GM23338 (cell line): ENCODE data around the gene WWOX. TPM values are rescaled to one million over a fixed set of nuclear protein-coding genes. Genes with fewer than 3 reads are reported as not detected.

Experiments used
- ATAC-seq: fragments of 200-7000 bp; cut with Tn5 transposase; 3 replicates; pipeline ENCODE4 v1.9.1; 2020
- DNase-seq: peaks from one replicate; pipeline ENCODE4 v3.0.0-alpha.2; 2015; ENCODE audit warnings: low spot score
- H2AFZ ChIP-seq: fragments of 200-600 bp; sonication (generic); 2 replicates; pipeline ENCODE4 v1.8.0; 2016; ENCODE audit warnings: antibody characterized with exemption, mild to moderate bottlenecking, moderate library complexity
- H3F3A ChIP-seq: fragments of 200-600 bp; sonication (generic); replicated peaks from 2 replicates; pipeline ENCODE4 v1.8.0; 2017; ENCODE audit warnings: antibody characterized with exemption, mixed run types, low read depth
- H3K27ac ChIP-seq: fragments of 200-600 bp; sonication (generic); 2 replicates; pipeline ENCODE4 v1.6.1; 2016; ENCODE audit warnings: low read depth
- H3K27me3 ChIP-seq: fragments of 200-600 bp; sonication (generic); 2 replicates; pipeline ENCODE4 v1.8.0; 2016; ENCODE audit warnings: mild to moderate bottlenecking, mixed run types, moderate library complexity; ENCODE audit not compliant: insufficient read depth
- H3K36me3 ChIP-seq: fragments of 200-600 bp; sonication (generic); 2 replicates; pipeline ENCODE4 v1.8.0; 2016; ENCODE audit warnings: mild to moderate bottlenecking; ENCODE audit not compliant: insufficient read depth
- H3K4me1 ChIP-seq: fragments of 200-600 bp; sonication (generic); 2 replicates; pipeline ENCODE4 v1.8.0; 2016; ENCODE audit warnings: mild to moderate bottlenecking, moderate library complexity; ENCODE audit not compliant: insufficient read depth
- H3K4me2 ChIP-seq: fragments of 200-600 bp; sonication (generic); 2 replicates; pipeline ENCODE4 v1.7.1; 2017; ENCODE audit warnings: mixed run types
- H3K4me3 ChIP-seq: fragments of 200-600 bp; sonication (generic); 2 replicates; pipeline ENCODE4 v1.6.1; 2016; ENCODE audit warnings: mixed run types
- H3K79me2 ChIP-seq: fragments of 200-600 bp; sonication (generic); replicated peaks from 2 replicates; pipeline ENCODE4 v1.8.0; 2017; ENCODE audit warnings: mild to moderate bottlenecking; ENCODE audit not compliant: insufficient read depth
- H3K9me2 ChIP-seq: fragments of 200-600 bp; sonication (generic); 2 replicates; pipeline ENCODE4 v1.8.0; 2017; ENCODE audit not compliant: insufficient read depth
- H4K20me1 ChIP-seq: fragments of 200-600 bp; sonication (generic); replicated peaks from 2 replicates; pipeline ENCODE4 v1.8.0; 2017; ENCODE audit warnings: mild to moderate bottlenecking; ENCODE audit not compliant: insufficient read depth
- H3K27ac Mint-ChIP-seq: 2 replicates; pipeline ENCODE4 v1.8.0; 2020; ENCODE audit warnings: inconsistent platforms, mild to moderate bottlenecking, moderate library complexity, mixed read lengths
- H3K27me3 Mint-ChIP-seq: 3 replicates; pipeline ENCODE4 v1.8.0; 2022; ENCODE audit warnings: low read depth, mild to moderate bottlenecking, moderate library complexity, mixed read lengths, inconsistent platforms; ENCODE audit not compliant: insufficient read depth, poor library complexity
- H3K36me3 Mint-ChIP-seq: 3 replicates; pipeline ENCODE4 v1.8.0; 2021; ENCODE audit warnings: low read depth, mild to moderate bottlenecking, inconsistent platforms, moderate library complexity, mixed read lengths
- H3K4me1 Mint-ChIP-seq: 3 replicates; pipeline ENCODE4 v1.8.0; 2020; ENCODE audit warnings: mild to moderate bottlenecking, inconsistent platforms, mixed read lengths
- H3K4me3 Mint-ChIP-seq: 3 replicates; pipeline ENCODE4 v1.8.0; 2021; ENCODE audit warnings: moderate library complexity, mild to moderate bottlenecking, inconsistent platforms, mixed read lengths
- H3K9me3 Mint-ChIP-seq: 3 replicates; pipeline ENCODE4 v1.8.0; 2020; ENCODE audit warnings: moderate library complexity, mild to moderate bottlenecking, inconsistent platforms, mixed read lengths
- CREB1 ChIP-seq: fragments of 250-450 bp; sonication (Bioruptor Pico); IDR thresholded peaks from 2 replicates; pipeline ENCODE4 v1.5.0; 2020; ENCODE audit warnings: low read depth, mild to moderate bottlenecking, moderate library complexity
- ETS1 ChIP-seq: IDR thresholded peaks from 2 replicates; pipeline ENCODE4 v1.6.1; 2016; ENCODE audit warnings: antibody characterized with exemption
- EZH2 ChIP-seq: fragments of 200-600 bp; sonication (generic); IDR thresholded peaks from one replicate; pipeline ENCODE4 v1.8.0; 2017; ENCODE audit warnings: antibody characterized with exemption, mild to moderate bottlenecking, low read depth; ENCODE audit not compliant: unreplicated experiment
- EZH2phosphoT487 ChIP-seq: fragments of 200-600 bp; sonication (generic); IDR thresholded peaks from one replicate; pipeline ENCODE4 v1.8.1; 2018; ENCODE audit warnings: antibody characterized with exemption; ENCODE audit not compliant: unreplicated experiment
- ZNF462 ChIP-seq: fragments of 250-450 bp; sonication (Bioruptor Pico); IDR thresholded peaks from 2 replicates; pipeline ENCODE4 v1.5.0; 2020; ENCODE audit warnings: mild to moderate bottlenecking, moderate library complexity
- polyA plus RNA-seq: library from polyadenylated mRNA; unstranded; fragments of >200 nt; fragmentation: Nextera tagmentation; extraction: Ambion mirVana; gene quantifications from 2 replicates; pipeline ENCODE4 v1.2.1, GENCODE V29; 2016
- total RNA-seq: library from RNA; depleted of rRNA; stranded (reverse); fragments of >200 nt; shearing (Covaris generic); gene quantifications from 2 replicates; pipeline ENCODE4 v1.2.3, GENCODE V29; 2014

The WWOX gene
- total and polyA plus RNA-seq, 2 experiments from 2014 or later: 10.0 to 19.3 TPM

- TF ChIP-seq ZNF462 (CRISPR knock-in tag) (no peak), EZH2phosphoT487 (no peak)
Measured at GRCh38 chr16:78501744-78502143, 402.3 kb downstream of the WWOX start (continued).

- no peak overlapping the region for H3K4me3 Mint-ChIP-seq
- Histone ChIP-seq H3K79me2 (no peaks in the 10 kb centered on the region), H3K36me3 (no peaks in the 10 kb centered on the region), H3K27ac (no peak overlapping the region), H3K27me3 (no peaks in the 10 kb centered on the region), H3F3A (no peaks in the 10 kb centered on the region), H3K4me3 (no peak overlapping the region), H4K20me1 (no peaks in the 10 kb centered on the region), H3K4me1 (no peaks in the 10 kb centered on the region; the same call in 1 of the 2 replicates), H3K4me2 (no peak overlapping the region), H2AFZ (no peak overlapping the region), H3K9me2 (no peaks in the 10 kb centered on the region)
- H3K9me3 Mint-ChIP-seq: no peaks in the 10 kb centered on the region
- TF ChIP-seq ETS1: no peak
- TF ChIP-seq CREB1 (CRISPR knock-in tag): no peak
- no peak for TF ChIP-seq EZH2
- H3K27ac Mint-ChIP-seq: no peak overlapping the region
- no peak for ATAC-seq
- H3K27me3 Mint-ChIP-seq: peaks cover 1% of the 10 kb centered on the region
- no peak for DNase-seq
- no peaks in the 10 kb centered on the region for H3K36me3 Mint-ChIP-seq
- peaks cover 15% of the 10 kb centered on the region for H3K4me1 Mint-ChIP-seq
Measured at GRCh38 chr16:78502812-78503350, 403.4 kb downstream of the WWOX start.
